ENCODE data around the gene SCTR. TPM values are rescaled to one million over a fixed set of nuclear protein-coding genes. Genes with fewer than 3 reads are reported as not detected.
A peak's percentile ranks its signal among the peaks of the same experiment; 100 is the strongest.

Gene SCTR
- total RNA-seq, 1 experiment from 2014 or later = not detected

- Histone ChIP-seq H3K27me3 (no peaks in the 10 kb centered on the region), H3K4me1 (peaks cover 10% of the 10 kb centered on the region), H3K36me3 (no peaks in the 10 kb centered on the region), H3K27ac (no peak overlapping the region), H3K4me3 (no peak overlapping the region), H3K9me3 (replicated peaks) (no peaks in the 10 kb centered on the region)
- DNase-seq = peak; percentile 18 to 25
Observed at GRCh38 chr2:119440501-119440870, 83.8 kb downstream of the SCTR start.

- Histone ChIP-seq H3K27me3 (no peaks in the 10 kb centered on the region), H3K36me3 (no peaks in the 10 kb centered on the region), H3K27ac (no peak overlapping the region), H3K4me3 (no peak overlapping the region), H3K4me1 (peaks cover 14% of the 10 kb centered on the region), H3K9me3 (replicated peaks) (no peaks in the 10 kb centered on the region)
- no peak for DNase-seq
Observed at GRCh38 chr2:119439574-119440500, 84.4 kb downstream of the SCTR start.

GRCh38 chr2:119438726-119439284 is 85.5 kb downstream of the SCTR start:
- peaks cover 14% of the 10 kb centered on the region for H3K4me1 ChIP-seq
- H3K4me3 ChIP-seq = no peak overlapping the region
- DNase-seq = no peak
- H3K9me3 ChIP-seq (replicated peaks) = no peaks in the 10 kb centered on the region
- no peak overlapping the region for H3K27ac ChIP-seq
- no peaks in the 10 kb centered on the region for H3K36me3 ChIP-seq
- no peaks in the 10 kb centered on the region for H3K27me3 ChIP-seq

GRCh38 chr2:119438128-119438656 is 86.1 kb downstream of the SCTR start:
- no peak overlapping the region for H3K4me3 ChIP-seq
- H3K4me1 ChIP-seq = peaks cover 14% of the 10 kb centered on the region
- H3K36me3 ChIP-seq = no peaks in the 10 kb centered on the region
- H3K27ac ChIP-seq = no peak overlapping the region
- no peak for DNase-seq
- no peaks in the 10 kb centered on the region for H3K9me3 ChIP-seq (replicated peaks)
- H3K27me3 ChIP-seq = no peaks in the 10 kb centered on the region

GRCh38 chr2:119436993-119437772 is 87.1 kb downstream of the SCTR start:
- Histone ChIP-seq H3K9me3 (replicated peaks) (no peaks in the 10 kb centered on the region), H3K36me3 (no peaks in the 10 kb centered on the region), H3K4me3 (no peak overlapping the region), H3K27ac (no peak overlapping the region), H3K27me3 (no peaks in the 10 kb centered on the region; the same call in 1 of the 2 replicates), H3K4me1 (peaks cover 18% of the 10 kb centered on the region)
- DNase-seq = no peak

GRCh38 chr2:119435953-119436297 is 88.4 kb downstream of the SCTR start:
- H3K4me1 ChIP-seq = peaks cover 22% of the 10 kb centered on the region

GRCh38 chr2:119435081-119435952 is 89.0 kb downstream of the SCTR start:
- Histone ChIP-seq H3K27me3 (no peaks in the 10 kb centered on the region; the same call in 1 of the 2 replicates), H3K4me3 (no peak overlapping the region), H3K27ac (no peak overlapping the region), H3K9me3 (replicated peaks) (no peaks in the 10 kb centered on the region), H3K4me1 (peaks cover 22% of the 10 kb centered on the region), H3K36me3 (no peaks in the 10 kb centered on the region)
- peak; percentile 24 to 61 for DNase-seq

More at GRCh38 chr2:119435953-119436297, 88.4 kb downstream of the SCTR start:
- Histone ChIP-seq H3K27ac (no peak overlapping the region), H3K36me3 (no peaks in the 10 kb centered on the region), H3K9me3 (replicated peaks) (no peaks in the 10 kb centered on the region), H3K4me3 (no peak overlapping the region), H3K27me3 (no peaks in the 10 kb centered on the region; the same call in 1 of the 2 replicates)
- DNase-seq = no peak

GRCh38 chr2:119434664-119435063 is 89.6 kb downstream of the SCTR start:
- H3K4me1 ChIP-seq = peaks cover 22% of the 10 kb centered on the region
- H3K27me3 ChIP-seq = no peaks in the 10 kb centered on the region; the same call in 1 of the 2 replicates
- H3K27ac ChIP-seq = no peak overlapping the region
- no peak overlapping the region for H3K4me3 ChIP-seq
- no peaks in the 10 kb centered on the region for H3K9me3 ChIP-seq (replicated peaks)
- no peak for DNase-seq
- no peaks in the 10 kb centered on the region for H3K36me3 ChIP-seq

GRCh38 chr2:119433636-119434327 is 90.5 kb downstream of the SCTR start:
- no peak for DNase-seq
- Histone ChIP-seq H3K27ac (no peak overlapping the region), H3K9me3 (replicated peaks) (no peaks in the 10 kb centered on the region)

DNA sequence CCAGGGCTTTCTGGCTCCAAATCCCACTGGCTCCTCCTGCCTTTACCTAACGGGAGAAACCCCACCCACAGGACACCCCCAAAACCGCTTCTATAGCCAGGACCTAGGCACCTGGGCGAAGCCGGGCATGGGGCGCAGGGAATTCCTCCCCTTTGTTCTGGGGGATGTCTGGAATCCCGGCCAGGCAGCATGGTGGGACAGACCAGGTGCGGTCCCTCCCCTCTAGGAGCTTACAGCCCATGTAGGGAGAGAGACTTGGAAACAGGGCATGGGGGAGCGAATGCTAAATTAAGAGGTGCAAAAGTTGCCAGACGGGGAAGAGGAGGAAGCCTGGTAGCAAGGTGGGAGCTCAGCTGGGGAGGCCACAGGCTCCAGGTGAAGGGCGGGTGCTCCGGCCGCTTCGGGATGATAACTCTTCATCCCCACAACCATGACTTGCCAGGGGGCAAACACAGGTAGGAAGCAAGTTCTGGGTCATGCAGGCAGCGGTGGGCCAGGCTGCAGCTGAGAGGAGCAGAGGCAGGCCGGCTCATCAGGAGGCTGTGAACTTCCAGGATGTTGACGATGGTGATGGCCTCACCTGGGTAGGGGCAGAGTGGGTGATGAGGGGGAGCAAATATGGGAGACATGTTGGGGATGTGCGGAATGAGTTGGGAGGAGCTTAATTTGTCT is 91.3 kb downstream of the SCTR start:
- H3K27me3 ChIP-seq = no peaks in the 10 kb centered on the region; the same call in none of the 2 replicates
- H3K4me3 ChIP-seq = no peak overlapping the region

More at GRCh38 chr2:119433636-119434327, 90.5 kb downstream of the SCTR start:
- H3K27me3 ChIP-seq = no peaks in the 10 kb centered on the region; the same call in 1 of the 2 replicates
- H3K36me3 ChIP-seq = no peaks in the 10 kb centered on the region
- peaks cover 22% of the 10 kb centered on the region for H3K4me1 ChIP-seq
- no peak overlapping the region for H3K4me3 ChIP-seq

GRCh38 chr2:119431976-119432850 is 92.1 kb downstream of the SCTR start:
- Histone ChIP-seq H3K9me3 (replicated peaks) (no peaks in the 10 kb centered on the region), H3K36me3 (no peaks in the 10 kb centered on the region), H3K27me3 (no peaks in the 10 kb centered on the region; the same call in none of the 2 replicates), H3K27ac (no peak overlapping the region; the same call in 1 of the 2 replicates), H3K4me1 (peaks cover 20% of the 10 kb centered on the region), H3K4me3 (peak overlapping the region; percentile 52)
- DNase-seq = peak; percentile 31 to 34

More for the DNA sequence above, 91.3 kb downstream of the SCTR start:
- no peak for DNase-seq
- no peaks in the 10 kb centered on the region for H3K9me3 ChIP-seq (replicated peaks)
- no peaks in the 10 kb centered on the region for H3K36me3 ChIP-seq
- no peak overlapping the region for H3K27ac ChIP-seq
- peaks cover 22% of the 10 kb centered on the region for H3K4me1 ChIP-seq

Data from SJCRH30 (cell line).